BE2C (cell line): ENCODE measurements around the gene DONSON.

Experiments
- DNase-seq: peaks from one replicate; pipeline ENCODE4 v3.0.0-alpha.2; 2020
- H3K27me3 ChIP-seq: fragments of 250-450 bp; sonication (Bioruptor Pico); 2 replicates; pipeline ENCODE4 v1.5.1; 2020; ENCODE audit warnings: mild to moderate bottlenecking
- H3K36me3 ChIP-seq: fragments of 250-450 bp; sonication (Bioruptor Pico); 2 replicates; pipeline ENCODE4 v1.5.1; 2020; ENCODE audit warnings: mild to moderate bottlenecking
- H3K4me1 ChIP-seq: fragments of 250-450 bp; sonication (Bioruptor Pico); 2 replicates; pipeline ENCODE4 v1.5.1; 2020
- H3K4me3 ChIP-seq: 2 replicates; pipeline ENCODE4 v1.5.1; 2011; ENCODE audit warnings: low read depth, low read length
- H3K9me3 ChIP-seq: fragments of 250-450 bp; sonication (Bioruptor Pico); 2 replicates; pipeline ENCODE4 v1.5.1; 2020
- TF ChIP-seq, protein P1 (sequence below): IDR thresholded peaks from 2 replicates; pipeline ENCODE4 v1.5.1; 2012; ENCODE audit warnings: mild to moderate bottlenecking, low read depth, low read length

Gene DONSON

DNA sequence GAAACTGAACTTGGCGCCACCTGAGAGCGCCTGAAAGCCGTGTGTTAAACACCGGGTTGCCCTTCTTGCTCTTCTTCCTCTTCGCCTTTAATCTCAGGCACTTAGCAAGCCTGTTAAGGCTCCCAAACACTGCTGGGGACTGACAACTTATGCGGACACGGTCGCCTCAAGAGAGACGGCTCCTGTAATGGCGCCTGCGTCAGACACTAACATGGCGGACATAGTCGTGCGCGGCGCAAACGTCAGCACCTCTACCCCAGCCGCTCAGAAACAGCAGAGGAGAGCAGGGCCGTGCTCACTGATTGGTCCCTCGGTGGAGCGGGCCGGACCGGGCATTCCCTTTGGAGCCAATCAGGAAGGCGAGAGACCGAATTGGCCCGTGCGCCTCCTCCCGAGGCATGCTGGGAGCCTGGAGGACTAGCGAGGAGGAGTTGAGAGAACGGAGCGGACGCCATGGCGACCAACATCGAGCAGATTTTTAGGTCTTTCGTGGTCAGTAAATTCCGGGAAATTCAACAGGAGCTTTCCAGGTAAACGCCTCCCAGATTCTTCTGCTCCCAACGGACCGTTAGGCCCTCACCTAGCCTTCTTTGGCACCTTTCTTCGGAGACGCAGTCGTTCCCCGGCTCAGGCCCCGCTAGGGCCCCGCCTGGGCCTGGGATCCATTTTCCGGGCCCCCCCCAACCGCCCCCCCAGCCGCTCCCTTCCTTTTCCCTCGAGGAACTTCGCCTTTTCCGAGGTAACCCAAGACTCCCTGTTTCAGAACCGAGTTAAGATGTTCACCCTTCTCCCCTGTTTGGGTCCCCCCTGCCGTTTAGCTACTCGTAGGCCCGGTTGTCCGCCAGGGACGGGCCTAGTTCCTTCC lies 45.6 kb downstream of the DONSON start, which contains the start of gene SON:
SON (plus strand) TSS at position 399 of the 865 bp plus-strand sequence; CDS start at position 454, 55 bp downstream.
- DNase-seq, result peak; percentile 98
- no peaks in the 10 kb centered on the region for H3K27me3 ChIP-seq
- TF ChIP-seq, protein P1, sequence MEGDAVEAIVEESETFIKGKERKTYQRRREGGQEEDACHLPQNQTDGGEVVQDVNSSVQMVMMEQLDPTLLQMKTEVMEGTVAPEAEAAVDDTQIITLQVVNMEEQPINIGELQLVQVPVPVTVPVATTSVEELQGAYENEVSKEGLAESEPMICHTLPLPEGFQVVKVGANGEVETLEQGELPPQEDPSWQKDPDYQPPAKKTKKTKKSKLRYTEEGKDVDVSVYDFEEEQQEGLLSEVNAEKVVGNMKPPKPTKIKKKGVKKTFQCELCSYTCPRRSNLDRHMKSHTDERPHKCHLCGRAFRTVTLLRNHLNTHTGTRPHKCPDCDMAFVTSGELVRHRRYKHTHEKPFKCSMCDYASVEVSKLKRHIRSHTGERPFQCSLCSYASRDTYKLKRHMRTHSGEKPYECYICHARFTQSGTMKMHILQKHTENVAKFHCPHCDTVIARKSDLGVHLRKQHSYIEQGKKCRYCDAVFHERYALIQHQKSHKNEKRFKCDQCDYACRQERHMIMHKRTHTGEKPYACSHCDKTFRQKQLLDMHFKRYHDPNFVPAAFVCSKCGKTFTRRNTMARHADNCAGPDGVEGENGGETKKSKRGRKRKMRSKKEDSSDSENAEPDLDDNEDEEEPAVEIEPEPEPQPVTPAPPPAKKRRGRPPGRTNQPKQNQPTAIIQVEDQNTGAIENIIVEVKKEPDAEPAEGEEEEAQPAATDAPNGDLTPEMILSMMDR, result no peak
- no peaks in the 10 kb centered on the region for H3K9me3 ChIP-seq
- peak within 1 kb of the TSS; percentile 99 for H3K4me3 ChIP-seq
- no peaks in the 10 kb centered on the region for H3K4me1 ChIP-seq
- H3K36me3 ChIP-seq, result peaks cover 32% of the 10 kb centered on the region

GRCh38 chr21:33541756-33542639 lies 46.5 kb downstream of the DONSON start, which contains the start of gene GART:
TSS of gene GART (minus strand) at chr21:33542117. CDS start at chr21:33539315, 2,802 bp downstream.
- Histone ChIP-seq H3K36me3 (peaks cover 34% of the 10 kb centered on the region), H3K4me3 (peak within 1 kb of the TSS; percentile 99), H3K9me3 (no peaks in the 10 kb centered on the region), H3K27me3 (no peaks in the 10 kb centered on the region), H3K4me1 (no peaks in the 10 kb centered on the region)
- TF ChIP-seq, protein P1, result no peak
- DNase-seq, result peak; percentile 93

DNA sequence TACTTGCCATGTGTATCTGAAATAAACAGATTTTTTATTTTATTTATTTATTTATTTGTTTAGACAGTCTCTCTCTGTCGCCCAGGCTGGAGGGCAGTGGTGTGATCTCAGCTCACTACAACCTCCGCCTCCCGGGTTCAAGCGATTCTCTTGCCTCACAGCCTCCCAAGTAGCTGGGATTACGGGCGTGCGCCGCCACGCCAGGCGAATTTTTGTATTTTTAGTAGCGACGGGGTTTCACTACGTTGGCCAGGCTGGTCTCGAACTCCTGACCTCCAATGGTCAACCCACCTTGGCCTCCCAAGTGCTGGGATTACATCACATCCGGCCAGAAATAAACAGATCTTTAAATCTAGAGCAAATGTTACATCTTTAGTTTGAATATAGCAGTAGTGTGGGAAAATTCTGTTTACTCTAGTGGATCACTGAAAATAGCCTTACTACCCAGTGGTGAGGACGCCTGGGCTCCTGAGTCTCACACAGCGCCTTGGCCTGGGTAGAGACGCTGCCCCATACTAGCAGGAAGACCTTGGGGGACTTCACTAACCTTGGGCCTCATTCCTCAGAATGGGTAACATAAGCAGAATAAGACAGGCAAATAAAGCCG lies 47.3 kb downstream of the DONSON start:
- H3K36me3 ChIP-seq, result peaks cover 34% of the 10 kb centered on the region
- H3K4me1 ChIP-seq, result no peaks in the 10 kb centered on the region
- H3K27me3 ChIP-seq, result no peaks in the 10 kb centered on the region
- no peaks in the 10 kb centered on the region for H3K9me3 ChIP-seq
- DNase-seq, result no peak
- TF ChIP-seq, protein P1, result no peak
- peak overlapping the region; percentile 99 for H3K4me3 ChIP-seq

DNA sequence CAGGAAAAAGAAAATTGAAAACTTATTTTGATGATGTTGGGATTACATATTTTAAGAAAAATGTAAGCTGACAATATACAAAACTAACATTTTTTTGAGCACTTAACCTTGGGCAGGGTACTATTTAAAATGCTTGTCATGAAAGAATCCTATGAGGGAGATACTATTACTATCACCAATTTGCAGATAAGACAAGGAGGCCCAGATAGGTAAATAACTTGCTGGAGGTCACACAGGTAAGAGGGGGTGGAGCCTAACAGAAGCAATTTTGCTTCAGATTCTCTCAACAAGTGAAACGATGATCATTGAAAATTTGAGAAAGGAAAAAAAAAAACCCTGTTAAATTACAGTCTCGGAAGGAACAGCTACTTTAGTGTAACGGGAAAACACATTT lies 47.8 kb downstream of the DONSON start:
- H3K4me3 ChIP-seq, result peak overlapping the region; percentile 99
- no peak for DNase-seq
- no peaks in the 10 kb centered on the region for H3K9me3 ChIP-seq
- H3K27me3 ChIP-seq, result no peaks in the 10 kb centered on the region
- no peaks in the 10 kb centered on the region for H3K4me1 ChIP-seq
- TF ChIP-seq, protein P1, result no peak
- H3K36me3 ChIP-seq, result peaks cover 37% of the 10 kb centered on the region

DNA sequence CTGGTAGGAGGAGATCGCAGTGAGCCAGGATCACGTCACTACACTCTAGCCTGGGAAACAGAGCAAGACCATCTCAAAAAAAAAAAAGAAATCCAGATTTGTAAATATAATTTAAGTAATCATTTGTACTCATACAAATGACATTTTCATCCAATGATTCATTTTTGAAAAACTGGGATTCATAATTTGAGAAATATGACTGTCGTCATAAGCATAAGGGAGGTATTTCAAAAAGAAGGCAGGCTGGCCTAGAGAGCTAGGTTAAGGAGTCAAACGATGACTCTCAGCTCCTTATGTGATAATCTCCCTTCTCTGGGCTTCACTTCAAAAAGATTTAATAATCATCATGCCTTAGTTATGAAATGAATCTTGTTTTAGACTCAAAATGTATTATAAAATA lies 48.9 kb downstream of the DONSON start:
- TF ChIP-seq, protein P1, result no peak
- Histone ChIP-seq H3K9me3 (no peaks in the 10 kb centered on the region), H3K27me3 (no peaks in the 10 kb centered on the region), H3K36me3 (peaks cover 47% of the 10 kb centered on the region), H3K4me3 (no peak overlapping the region), H3K4me1 (no peaks in the 10 kb centered on the region)
- DNase-seq, result no peak
